ENCODE results near the gene LAMC3. TPM values are rescaled to one million over a fixed set of nuclear protein-coding genes. Genes with fewer than 3 reads are reported as not detected.
"Not testable (repeated sequence)": the region's sequence is repeated elsewhere in the genome, so short reads cannot be mapped to it uniquely, and the experiment has no call there.

The LAMC3 gene
- total RNA-seq, 4 donors from 2014 or later: 0.82 to 6.6 (median 3.9) TPM

GRCh38 chr9:131032384-131032783 lies 23.4 kb downstream of the LAMC3 start:
- Histone ChIP-seq H3K27ac (no peak overlapping the region), H3K4me1 (peaks cover 0 to 9% (median 0%) of the 10 kb centered on the region in 4 donors), H3K4me3 (no peak overlapping the region), H3K9me3 (no peaks in the 10 kb centered on the region), H3K36me3 (no peaks in the 10 kb centered on the region), H3K27me3 (no peaks in the 10 kb centered on the region)
- no peak for DNase-seq
- WGBS, 2 donors (ENCODE audit: low coverage in 1 of 2): 93% methylated on average over 12 of the region's 12 CpGs
- intact Hi-C loops (cut with DNase I; ENCODE audit: low total_unique reads): no loop called here
- no peak for TF ChIP-seq EP300 (IDR thresholded peaks at IDR 0.05; ENCODE audit: low read depth)
- TF ChIP-seq POLR2A (IDR thresholded peaks at IDR 0.05): no peak
- no peak for TF ChIP-seq POLR2AphosphoS5 (IDR thresholded peaks at IDR 0.05)
- no peak for TF ChIP-seq CTCF (IDR thresholded peaks at IDR 0.05)
- in situ Hi-C loops (cut with MboI; ENCODE audit: low pct_ligation_motif_present in 1 of 4, low pct_unique_long_range_greater_than_20kb in 1 of 4, low sequenced_read_pairs in 3 of 4): no loop called here

- WGBS, 2 donors (ENCODE audit: low coverage in 1 of 2): 77 to 80% methylated on average over 6 to 26 of the region's 27 CpGs
- intact Hi-C loops (cut with DNase I; ENCODE audit: low total_unique reads): no loop called here
Observed at GRCh38 chr9:131033269-131034224, 24.6 kb downstream of the LAMC3 start.

GRCh38 chr9:131034268-131034667 lies 25.3 kb downstream of the LAMC3 start:
- DNase-seq: no peak
- no peaks in the 10 kb centered on the region for H3K36me3 ChIP-seq
- H3K27me3 ChIP-seq: no peaks in the 10 kb centered on the region
- WGBS, 2 donors (ENCODE audit: low coverage in 1 of 2): 91% methylated on average over 13 of the region's 14 CpGs; no CpG with 5 or more reads in 1 of the 2 donors
- no peaks in the 10 kb centered on the region for H3K9me3 ChIP-seq
- no peak overlapping the region for H3K4me3 ChIP-seq
- TF ChIP-seq EP300 (IDR thresholded peaks at IDR 0.05; ENCODE audit: low read depth) (no peak), CTCF (IDR thresholded peaks at IDR 0.05) (no peak), POLR2A (IDR thresholded peaks at IDR 0.05) (no peak), POLR2AphosphoS5 (IDR thresholded peaks at IDR 0.05) (no peak)
- peaks cover 0 to 15% (median 0%) of the 10 kb centered on the region in 4 donors for H3K4me1 ChIP-seq
- H3K27ac ChIP-seq: no peak overlapping the region
- intact Hi-C loops (cut with DNase I; ENCODE audit: low total_unique reads) (no loop called here), in situ Hi-C loops (cut with MboI; ENCODE audit: low pct_ligation_motif_present in 1 of 4, low pct_unique_long_range_greater_than_20kb in 1 of 4, low sequenced_read_pairs in 3 of 4) (no loop called here)

More at GRCh38 chr9:131033269-131034224, 24.6 kb downstream of the LAMC3 start:
- TF ChIP-seq EP300 (IDR thresholded peaks at IDR 0.05; ENCODE audit: low read depth): no peak
- TF ChIP-seq CTCF (IDR thresholded peaks at IDR 0.05): no peak
- no peak for TF ChIP-seq POLR2A (IDR thresholded peaks at IDR 0.05)
- TF ChIP-seq POLR2AphosphoS5 (IDR thresholded peaks at IDR 0.05): no peak
- no peaks in the 10 kb centered on the region for H3K36me3 ChIP-seq
- H3K4me3 ChIP-seq: no peak overlapping the region
- in situ Hi-C loops (cut with MboI; ENCODE audit: low pct_ligation_motif_present in 1 of 4, low pct_unique_long_range_greater_than_20kb in 1 of 4, low sequenced_read_pairs in 3 of 4): no loop called here
- H3K9me3 ChIP-seq: no peaks in the 10 kb centered on the region
- no peak overlapping the region for H3K27ac ChIP-seq
- no peaks in the 10 kb centered on the region for H3K27me3 ChIP-seq
- DNase-seq: no peak
- peaks cover 0 to 15% (median 0%) of the 10 kb centered on the region in 4 donors for H3K4me1 ChIP-seq

DNA sequence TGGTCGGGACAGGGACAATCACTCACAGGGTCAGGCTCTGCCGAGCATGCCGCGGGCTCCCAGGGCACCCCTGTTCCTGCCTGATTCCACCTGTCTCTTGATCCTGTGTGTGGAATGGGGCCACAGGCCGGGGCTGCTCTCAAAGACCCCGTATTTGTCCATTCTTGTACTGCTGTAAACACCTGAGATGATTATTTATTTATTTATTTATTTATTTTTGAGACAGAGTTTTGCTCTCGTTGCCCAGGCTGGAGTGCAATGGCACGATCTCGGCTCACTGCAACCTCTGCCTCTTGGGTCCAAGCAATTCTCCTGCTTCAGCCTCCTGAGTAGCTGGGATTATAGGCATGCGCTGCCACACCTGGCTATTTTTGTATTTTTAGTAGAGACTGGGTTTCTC lies 25.8 kb downstream of the LAMC3 start:
- 86% methylated on average over 10 of the region's 10 CpGs; no CpG with 5 or more reads in 1 of the 2 donors for WGBS, 2 donors (ENCODE audit: low coverage in 1 of 2)
- in situ Hi-C loops (cut with MboI; ENCODE audit: low pct_ligation_motif_present in 1 of 4, low pct_unique_long_range_greater_than_20kb in 1 of 4, low sequenced_read_pairs in 3 of 4); H3K9me3 ChIP-seq; H3K36me3 ChIP-seq; DNase-seq; intact Hi-C loops (cut with DNase I; ENCODE audit: low total_unique reads); H3K27me3 ChIP-seq; H3K27ac ChIP-seq; H3K4me3 ChIP-seq: not testable (repeated sequence)
- H3K4me1 ChIP-seq: peaks cover 0 to 15% (median 0%) of the 10 kb centered on the region in 4 donors
